Immature natural killer cell (primary cell): Measurements from ENCODE around the gene AGFG1. TPM values are rescaled to one million over a fixed set of nuclear protein-coding genes. Genes with fewer than 3 reads are reported as not detected.
"Not testable (repeated sequence)": the region's sequence is repeated elsewhere in the genome, so short reads cannot be mapped to it uniquely, and the experiment has no call there.

Experiments used
- DNase-seq, 3 donors: peaks; one replicate each; pipeline ENCODE4 v3.0.0; 2022; ENCODE audit warnings: mixed read lengths in 1 of 3
- H3K27ac Mint-ChIP-seq, 6 donors: one replicate each; pipeline ENCODE4 v1.8.0; 2020; ENCODE audit warnings: mixed read lengths in 6 of 6, mild to moderate bottlenecking in 5 of 6, inconsistent platforms in 4 of 6, moderate library complexity in 3 of 6
- H3K27me3 Mint-ChIP-seq, 3 donors: one replicate each; pipeline ENCODE4 v1.8.0; 2020 to 2021; ENCODE audit warnings: low read depth in 3 of 3, mild to moderate bottlenecking in 3 of 3, mixed read lengths in 3 of 3, moderate library complexity in 3 of 3, inconsistent platforms in 1 of 3
- H3K36me3 Mint-ChIP-seq, 3 donors: one replicate each; pipeline ENCODE4 v1.8.0; 2020; ENCODE audit warnings: mixed read lengths in 3 of 3, inconsistent platforms in 2 of 3, mild to moderate bottlenecking in 2 of 3
- H3K4me1 Mint-ChIP-seq, 2 donors: one replicate each; pipeline ENCODE4 v1.8.0; 2020; ENCODE audit warnings: inconsistent platforms in 2 of 2, mild to moderate bottlenecking in 2 of 2, mixed read lengths in 2 of 2, moderate library complexity in 1 of 2
- H3K4me3 Mint-ChIP-seq, 5 donors: one replicate each; pipeline ENCODE4 v1.8.0; 2020; ENCODE audit warnings: mild to moderate bottlenecking in 5 of 5, mixed read lengths in 5 of 5, inconsistent platforms in 3 of 5, moderate library complexity in 3 of 5
- H3K9me3 Mint-ChIP-seq, 6 donors: one replicate each; pipeline ENCODE4 v1.8.0; 2020; ENCODE audit warnings: mild to moderate bottlenecking in 6 of 6, mixed read lengths in 6 of 6, inconsistent platforms in 4 of 6, moderate library complexity in 3 of 6
- polyA plus RNA-seq, 3 donors: library from polyadenylated mRNA; unstranded; fragments of 300-500 nt; fragmentation: Illumina TruSeq; gene quantifications; one replicate each; pipeline ENCODE4 v1.2.3, GENCODE V29; 2021

The AGFG1 gene
- polyA plus RNA-seq, 3 donors from 2014 or later, result 11.3 to 14.2 (median 12.8) TPM

- Mint-ChIP-seq H3K27ac (peak overlapping the region in 1 of 6 donors; percentile 65), H3K4me1 (peaks cover 87 to 99% of the 10 kb centered on the region in 2 donors), H3K27me3 (peaks cover 0 to 2% (median 0%) of the 10 kb centered on the region in 3 donors), H3K4me3 (no peak overlapping the region), H3K36me3 (no peaks in the 10 kb centered on the region), H3K9me3 (no peaks in the 10 kb centered on the region)
- no peak for DNase-seq
These were observed 41.2 kb downstream of the AGFG1 start for GRCh38 chr2:227513113-227513512.

GRCh38 chr2:227515742-227516141, 43.8 kb downstream of the AGFG1 start:
- peaks cover 75 to 92% of the 10 kb centered on the region in 2 donors for H3K4me1 Mint-ChIP-seq
- DNase-seq, result no peak
- H3K36me3 Mint-ChIP-seq, result no peaks in the 10 kb centered on the region
- H3K9me3 Mint-ChIP-seq, result no peaks in the 10 kb centered on the region
- peaks cover 0 to 2% (median 0%) of the 10 kb centered on the region in 3 donors for H3K27me3 Mint-ChIP-seq
- H3K4me3 Mint-ChIP-seq, result no peak overlapping the region
- no peak overlapping the region for H3K27ac Mint-ChIP-seq

GRCh38 chr2:227517724-227518123, 45.8 kb downstream of the AGFG1 start:
- Mint-ChIP-seq H3K4me1 (peaks cover 68 to 88% of the 10 kb centered on the region in 2 donors), H3K27me3 (peaks cover 0 to 2% (median 0%) of the 10 kb centered on the region in 3 donors), H3K4me3 (no peak overlapping the region), H3K27ac (no peak overlapping the region), H3K9me3 (no peaks in the 10 kb centered on the region), H3K36me3 (peaks cover 0 to 5% (median 0%) of the 10 kb centered on the region in 3 donors)
- DNase-seq, result no peak

DNA sequence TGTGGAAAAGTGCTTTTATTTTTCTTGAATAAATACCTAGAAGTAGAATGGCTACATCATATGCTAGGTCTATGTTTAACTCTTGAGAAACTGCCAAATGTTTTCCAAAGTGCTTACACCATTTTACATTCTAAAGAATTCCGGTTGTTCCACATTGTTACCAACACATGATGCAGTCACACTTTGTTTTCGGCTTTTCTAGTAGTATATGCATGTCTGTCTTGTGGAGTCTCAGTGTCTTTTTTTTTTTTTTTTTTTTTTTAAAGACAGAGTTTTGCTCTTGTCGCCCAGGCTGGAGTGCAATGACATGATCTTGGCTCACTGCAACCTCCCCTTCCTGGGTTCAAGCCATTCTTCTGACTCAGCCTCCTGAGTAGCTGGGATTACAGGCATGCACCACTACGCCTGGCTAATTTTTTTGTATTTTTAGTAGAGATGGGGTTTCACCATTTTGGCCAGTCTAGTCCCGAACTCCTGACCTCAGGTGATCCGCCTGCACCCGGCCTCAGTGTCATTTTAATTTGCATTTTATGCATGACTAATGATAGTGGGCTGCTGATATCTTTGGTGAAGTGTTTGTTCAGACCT, 46.4 kb downstream of the AGFG1 start:
- H3K9me3 Mint-ChIP-seq, DNase-seq, H3K36me3 Mint-ChIP-seq, H3K4me3 Mint-ChIP-seq, H3K27ac Mint-ChIP-seq, H3K27me3 Mint-ChIP-seq: not testable (repeated sequence)
- H3K4me1 Mint-ChIP-seq, result peaks cover 65 to 88% of the 10 kb centered on the region in 2 donors

DNA sequence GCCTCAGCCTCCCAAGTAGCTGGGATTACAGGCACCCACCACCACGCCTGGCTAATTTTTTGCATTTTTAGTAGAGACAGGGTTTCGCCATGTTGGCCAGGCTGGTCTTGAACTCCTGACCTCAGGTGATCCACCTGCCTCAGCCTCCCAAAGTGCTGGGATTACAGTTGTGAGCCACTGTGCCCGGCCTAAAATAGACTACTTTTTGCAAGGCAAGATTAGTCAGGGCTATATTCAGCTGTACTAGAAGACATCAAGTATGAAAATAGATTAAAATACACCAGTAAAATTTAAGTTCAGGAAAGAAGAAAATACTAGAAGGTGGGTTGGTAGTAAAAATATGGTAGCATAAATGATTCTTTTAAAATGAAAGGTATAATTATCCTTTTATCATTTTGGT, 49.2 kb downstream of the AGFG1 start:
- not testable (repeated sequence) for H3K9me3 Mint-ChIP-seq, DNase-seq, H3K4me3 Mint-ChIP-seq, H3K36me3 Mint-ChIP-seq, H3K27ac Mint-ChIP-seq, H3K27me3 Mint-ChIP-seq
- peaks cover 41 to 61% of the 10 kb centered on the region in 2 donors for H3K4me1 Mint-ChIP-seq

GRCh38 chr2:227524665-227525064, 52.7 kb downstream of the AGFG1 start:
- Mint-ChIP-seq H3K36me3 (peaks cover 0 to 12% (median 8%) of the 10 kb centered on the region in 3 donors), H3K4me1 (peaks cover 16 to 33% of the 10 kb centered on the region in 2 donors), H3K9me3 (no peaks in the 10 kb centered on the region), H3K4me3 (no peak overlapping the region), H3K27ac (no peak overlapping the region), H3K27me3 (peaks cover 0 to 3% (median 0%) of the 10 kb centered on the region in 3 donors)
- no peak for DNase-seq

- Mint-ChIP-seq H3K36me3 (peaks cover 8 to 19% (median 12%) of the 10 kb centered on the region in 3 donors), H3K27me3 (peaks cover 0 to 5% (median 0%) of the 10 kb centered on the region in 3 donors), H3K4me1 (peaks cover 4 to 11% of the 10 kb centered on the region in 2 donors), H3K4me3 (no peak overlapping the region), H3K27ac (no peak overlapping the region), H3K9me3 (no peaks in the 10 kb centered on the region)
- DNase-seq, result no peak
These were observed 55.4 kb downstream of the AGFG1 start for GRCh38 chr2:227527351-227527750.

DNA sequence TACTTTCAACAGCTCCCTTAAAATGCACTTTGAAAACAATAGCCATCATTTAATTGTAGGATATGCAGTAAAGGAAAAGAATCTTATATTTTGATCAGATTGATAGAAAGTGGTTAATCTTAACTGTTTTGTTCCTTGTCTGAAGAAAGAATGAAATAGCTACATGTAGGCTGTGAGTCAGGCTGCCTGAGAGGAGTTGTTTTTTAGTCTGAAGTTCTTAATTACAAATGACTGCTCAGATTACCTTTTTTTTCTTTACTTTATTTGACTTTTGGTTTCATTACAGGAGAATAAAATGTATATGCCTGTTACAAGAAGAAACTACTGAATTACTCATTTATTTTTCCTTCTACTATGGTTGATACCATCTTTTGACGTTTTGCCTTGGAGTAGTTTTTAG, 56.8 kb downstream of the AGFG1 start:
- peaks cover 8 to 29% (median 16%) of the 10 kb centered on the region in 3 donors for H3K36me3 Mint-ChIP-seq
- H3K4me3 Mint-ChIP-seq, result no peak overlapping the region
- no peak overlapping the region for H3K27ac Mint-ChIP-seq
- H3K9me3 Mint-ChIP-seq, result no peaks in the 10 kb centered on the region
- DNase-seq, result no peak
- peaks cover 0 to 5% (median 0%) of the 10 kb centered on the region in 3 donors for H3K27me3 Mint-ChIP-seq
- H3K4me1 Mint-ChIP-seq, result peaks cover 0 to 1% of the 10 kb centered on the region in 2 donors

DNA sequence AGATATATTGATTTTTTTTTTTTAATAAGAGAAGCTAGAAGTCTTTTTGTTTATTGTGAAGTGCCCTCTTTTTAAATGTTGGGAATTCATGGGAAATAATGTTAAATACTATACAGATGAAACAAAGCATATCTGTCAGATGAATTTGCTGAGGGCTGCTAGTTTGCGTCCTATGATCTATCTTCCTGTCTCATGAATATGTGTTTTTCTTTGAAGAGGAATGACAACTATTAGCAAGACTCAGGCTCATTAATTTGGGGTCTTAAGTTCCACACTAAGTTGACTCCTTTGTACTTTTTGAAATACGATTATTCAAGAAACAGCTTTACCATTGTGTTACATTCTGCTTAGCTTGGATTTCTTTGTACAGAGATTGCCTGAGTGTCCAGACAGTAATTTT, 57.9 kb downstream of the AGFG1 start:
- Mint-ChIP-seq H3K9me3 (no peaks in the 10 kb centered on the region), H3K27ac (no peak overlapping the region), H3K4me3 (no peak overlapping the region), H3K4me1 (peaks cover 0 to 1% of the 10 kb centered on the region in 2 donors), H3K36me3 (peaks cover 8 to 25% (median 16%) of the 10 kb centered on the region in 3 donors), H3K27me3 (peaks cover 0 to 5% (median 0%) of the 10 kb centered on the region in 3 donors)
- DNase-seq, result no peak

DNA sequence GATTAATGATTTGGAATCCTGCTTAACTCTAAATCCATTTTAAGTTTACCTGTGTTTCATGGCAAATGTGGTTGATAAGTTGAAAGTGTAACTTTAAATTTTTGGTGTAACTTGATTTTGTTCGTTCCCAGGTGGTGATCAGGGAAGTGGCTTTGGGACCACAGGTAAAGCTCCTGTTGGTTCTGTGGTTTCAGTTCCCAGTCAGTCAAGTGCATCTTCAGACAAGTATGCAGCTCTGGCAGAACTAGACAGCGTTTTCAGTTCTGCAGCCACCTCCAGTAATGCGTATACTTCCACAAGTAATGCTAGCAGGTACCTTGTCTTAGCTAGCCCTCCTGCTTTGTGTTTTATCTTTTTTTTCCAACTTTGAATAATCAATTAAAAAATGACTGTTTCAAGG, 62.8 kb downstream of the AGFG1 start:
- no peak overlapping the region for H3K27ac Mint-ChIP-seq
- no peak for DNase-seq
- H3K4me1 Mint-ChIP-seq, result no peaks in the 10 kb centered on the region
- H3K9me3 Mint-ChIP-seq, result no peaks in the 10 kb centered on the region
- H3K36me3 Mint-ChIP-seq, result peaks cover 19 to 37% (median 27%) of the 10 kb centered on the region in 3 donors
- peaks cover 0 to 2% (median 0%) of the 10 kb centered on the region in 3 donors for H3K27me3 Mint-ChIP-seq
- H3K4me3 Mint-ChIP-seq, result no peak overlapping the region

- DNase-seq, result no peak
- peaks cover 0 to 8% of the 10 kb centered on the region in 2 donors for H3K4me1 Mint-ChIP-seq
- peaks cover 0 to 8% (median under 1%) of the 10 kb centered on the region in 6 donors for H3K9me3 Mint-ChIP-seq
- H3K27me3 Mint-ChIP-seq, result peaks cover 0 to under 1% (median 0%) of the 10 kb centered on the region in 3 donors
- peaks cover 29 to 49% (median 44%) of the 10 kb centered on the region in 3 donors for H3K36me3 Mint-ChIP-seq
- H3K27ac Mint-ChIP-seq, result no peak overlapping the region
- no peak overlapping the region for H3K4me3 Mint-ChIP-seq
These were observed 64.5 kb downstream of the AGFG1 start for GRCh38 chr2:227536445-227536844.

GRCh38 chr2:227539465-227539956, 67.6 kb downstream of the AGFG1 start:
- Mint-ChIP-seq H3K4me1 (peaks cover 7 to 27% of the 10 kb centered on the region in 2 donors), H3K27ac (no peak overlapping the region), H3K4me3 (no peak overlapping the region), H3K27me3 (no peaks in the 10 kb centered on the region), H3K36me3 (peaks cover 32 to 61% (median 56%) of the 10 kb centered on the region in 3 donors), H3K9me3 (peaks cover 0 to 8% (median under 1%) of the 10 kb centered on the region in 6 donors)
- DNase-seq, result no peak

- H3K4me3 Mint-ChIP-seq, H3K9me3 Mint-ChIP-seq, H3K27ac Mint-ChIP-seq, H3K27me3 Mint-ChIP-seq, DNase-seq: not testable (repeated sequence)
- Mint-ChIP-seq H3K36me3 (peaks cover 37 to 68% (median 62%) of the 10 kb centered on the region in 3 donors), H3K4me1 (peaks cover 7 to 27% of the 10 kb centered on the region in 2 donors)
These were observed 68.4 kb downstream of the AGFG1 start for GRCh38 chr2:227540352-227540751.

DNA sequence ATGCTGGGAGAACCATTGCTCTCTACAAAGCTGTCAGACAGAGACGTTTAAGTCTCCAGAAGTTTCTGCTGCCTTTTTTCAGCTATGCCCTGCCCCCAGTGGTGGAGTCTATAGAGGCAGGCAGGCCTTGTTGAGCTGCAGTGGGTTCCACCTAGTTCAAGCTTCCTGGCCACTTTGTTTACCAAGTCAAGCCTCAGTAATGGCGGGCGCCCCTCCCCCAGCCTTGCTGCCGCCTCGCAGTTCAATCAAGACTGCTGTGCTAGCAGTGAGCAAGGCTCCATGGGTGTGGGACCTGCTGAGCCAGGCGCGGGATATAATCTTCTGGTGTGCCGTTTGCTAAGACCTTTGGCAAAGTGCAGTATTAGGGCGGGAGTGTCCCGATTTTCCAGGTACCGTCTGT, 74.0 kb downstream of the AGFG1 start:
- Mint-ChIP-seq H3K36me3 (peaks cover 16 to 61% (median 39%) of the 10 kb centered on the region in 3 donors), H3K4me1 (peaks cover 7 to 27% of the 10 kb centered on the region in 2 donors), H3K27me3 (peaks cover 0 to 2% (median 0%) of the 10 kb centered on the region in 3 donors), H3K9me3 (peaks cover 0 to 5% (median under 1%) of the 10 kb centered on the region in 6 donors), H3K4me3 (no peak overlapping the region), H3K27ac (no peak overlapping the region)
- DNase-seq, result no peak
